H1 (cell line): ENCODE results near the gene PGP. TPM values are rescaled to one million over a fixed set of nuclear protein-coding genes. Genes with fewer than 3 reads are reported as not detected.

ENCODE experiments used
- BCL11A ChIP-seq, 2 experiments: IDR thresholded peaks; one replicate each; pipeline ENCODE4 v1.6.1; 2011; ENCODE audit warnings: low read depth in 2 of 2, low read length in 2 of 2, mild to moderate bottlenecking in 2 of 2
- HDAC6 ChIP-seq: IDR thresholded peaks from one replicate; pipeline ENCODE4 v1.7.1; 2012; ENCODE audit warnings: low read depth, mild to moderate bottlenecking, inconsistent platforms, low read length, moderate library complexity
- MAFK ChIP-seq: IDR thresholded peaks from 2 replicates; pipeline ENCODE4 v1.6.1; 2012; ENCODE audit warnings: low read depth, mild to moderate bottlenecking, improper control_type of control experiment, low read length
- SIRT6 ChIP-seq: IDR thresholded peaks from one replicate; pipeline ENCODE4 v1.7.1; 2012; ENCODE audit warnings: low read length, inconsistent platforms
- TBP ChIP-seq: IDR thresholded peaks from 2 replicates; pipeline ENCODE4 v1.6.1; 2011; ENCODE audit warnings: low read depth, low read length, improper control_type of control experiment
- TCF12 ChIP-seq: IDR thresholded peaks from 2 replicates; pipeline ENCODE4 v1.6.1; 2011; ENCODE audit warnings: low read depth, mild to moderate bottlenecking, low read length
- polyA plus RNA-seq, 7 experiments: library from polyadenylated mRNA; depleted of rRNA in 3 of 7; stranded (reverse) in 5 of 7; unstranded in 2 of 7; fragments of >200 nt in 5 of 7; fragments of 200-250 nt in 2 of 7; gene quantifications; 1 replicate in 5 of 7; 2 replicates in 1 of 7; 4 replicates in 1 of 7; pipeline versions ENCODE4 v1.2.1 to v1.2.3, GENCODE V29; 2011 to 2013; ENCODE audit warnings: missing spikeins in 2 of 7, mixed read lengths in 2 of 7
- total RNA-seq: library from RNA; stranded (reverse); fragmentation: NEBNext Ultra II Directional; extraction: Animal tissue kit (Norgen Biotek cat#: 25700); gene quantifications from 2 replicates; pipeline ENCODE4 v1.2.1, GENCODE V29; 2021

PGP gene
- total and polyA plus RNA-seq, 2 of the 8 experiments (the other 6 are each of a cell fraction or from before 2014, with no cell fraction given), result 30.9 to 55.9 TPM

DNA sequence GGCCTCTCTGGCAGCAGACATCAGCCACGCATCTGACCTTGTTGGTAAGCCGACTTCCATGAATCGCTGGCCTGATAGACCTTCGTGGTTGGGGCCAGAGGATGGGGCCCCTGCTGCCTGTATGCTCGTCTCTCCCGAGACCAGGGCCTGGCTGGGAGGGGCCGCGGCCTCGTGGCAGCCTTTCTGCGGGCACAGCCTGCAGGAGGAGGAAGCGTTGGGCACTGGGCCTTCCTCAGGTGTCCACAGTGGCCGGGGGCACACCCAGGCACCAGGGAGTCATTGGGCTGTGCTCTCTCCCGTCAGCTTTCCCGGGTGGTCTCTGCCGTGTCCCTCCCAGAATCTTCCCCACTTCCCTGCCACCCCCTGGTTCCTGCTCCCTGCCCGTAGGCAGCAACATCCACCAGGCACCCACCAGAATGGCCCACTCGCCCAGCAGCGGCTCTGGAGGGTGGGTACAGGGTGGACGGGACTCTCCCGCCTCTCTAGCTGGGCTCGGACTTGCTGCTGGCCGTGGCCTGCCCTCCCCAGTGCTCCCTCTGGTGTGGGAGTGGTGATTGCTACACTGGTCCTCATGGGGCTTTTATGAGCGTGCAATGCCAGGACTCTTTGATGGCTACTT lies 15.1 kb upstream of the PGP start (continued):
- TF ChIP-seq TBP (no peak), TCF12 (no peak), HDAC6 (no peak), SIRT6 (no peak), BCL11A (IDR thresholded peaks at IDR 0.05; ENCODE audit: low read depth in 2 of 2, low read length in 2 of 2) (no peak), MAFK (no peak)
